WTC11 (cell line): ENCODE measurements around the gene EML6. TPM values are rescaled to one million over a fixed set of nuclear protein-coding genes. Genes with fewer than 3 reads are reported as not detected.

Source experiments
- ATAC-seq: fragments of 200-7000 bp; cut with Tn5 transposase; 2 replicates; pipeline ENCODE4 v1.10.0; 2021; ENCODE audit warnings: mild to moderate bottlenecking, moderate library complexity
- CTCF ChIA-PET: fragments of 300-600 bp; sonication (Branson Sonifier 250); formaldehyde crosslinking; loops from one replicate; lab custom pipeline; 2021; ENCODE audit warnings: antibody characterized with exemption; lab: Charles Lee
- POLR2A ChIA-PET: fragments of 350-600 bp; sonication (Branson Sonifier 250); formaldehyde crosslinking; loops from one replicate; lab custom pipeline; 2021; ENCODE audit warnings: antibody characterized with exemption; lab: Charles Lee
- DNase-seq: peaks from one replicate; pipeline ENCODE4 v3.0.0; 2021; ENCODE audit warnings: low spot score
- H3K27ac Mint-ChIP-seq: 2 replicates; pipeline ENCODE4 v1.8.0; 2021; ENCODE audit warnings: mixed read lengths
- H3K27me3 Mint-ChIP-seq: 2 replicates; pipeline ENCODE4 v1.8.0; 2021; ENCODE audit warnings: low read depth, mild to moderate bottlenecking, moderate library complexity, mixed read lengths
- H3K36me3 Mint-ChIP-seq: 2 replicates; pipeline ENCODE4 v1.8.0; 2021; ENCODE audit warnings: mixed read lengths
- H3K4me1 Mint-ChIP-seq: 2 replicates; pipeline ENCODE4 v1.8.0; 2022; ENCODE audit warnings: mixed read lengths
- H3K4me3 Mint-ChIP-seq: 2 replicates; pipeline ENCODE4 v1.8.0; 2021; ENCODE audit warnings: mild to moderate bottlenecking, moderate library complexity, mixed read lengths
- H3K9me3 Mint-ChIP-seq: 2 replicates; pipeline ENCODE4 v1.8.0; 2021; ENCODE audit warnings: mixed read lengths
- ATF1 ChIP-seq: sonication (generic); formaldehyde crosslinking; IDR thresholded peaks from 2 replicates; pipeline ENCODE4 v1.8.1; 2023; ENCODE audit warnings: mild to moderate bottlenecking, moderate library complexity, missing genetic modification reagents
- ETV6 ChIP-seq: sonication (generic); formaldehyde crosslinking; IDR thresholded peaks from 2 replicates; pipeline ENCODE4 v1.8.1; 2022; ENCODE audit warnings: mild to moderate bottlenecking, missing genetic modification reagents
- GRHL2 ChIP-seq: fragments of 250-450 bp; sonication (Bioruptor Pico); IDR thresholded peaks from 2 replicates; pipeline ENCODE4 v1.8.0; 2022; ENCODE audit warnings: mild to moderate bottlenecking, moderate library complexity; ENCODE audit not compliant: insufficient replicate concordance, severe bottlenecking
- IRF1 ChIP-seq: sonication (generic); formaldehyde crosslinking; IDR thresholded peaks from 2 replicates; pipeline ENCODE4 v1.8.0; 2023; ENCODE audit warnings: missing genetic modification reagents
- KAT7 ChIP-seq: sonication (generic); formaldehyde crosslinking; IDR thresholded peaks from 2 replicates; pipeline ENCODE4 v1.8.1; 2023; ENCODE audit warnings: missing genetic modification reagents, mild to moderate bottlenecking, borderline replicate concordance
- MXD4 ChIP-seq: fragments of 250-450 bp; sonication (Bioruptor Pico); IDR thresholded peaks from 2 replicates; pipeline ENCODE4 v1.8.0; 2021; ENCODE audit warnings: mild to moderate bottlenecking, moderate library complexity, borderline replicate concordance
- NFE2L1 ChIP-seq: sonication (generic); formaldehyde crosslinking; IDR thresholded peaks from 2 replicates; pipeline ENCODE4 v1.8.1; 2023; ENCODE audit warnings: missing genetic modification reagents
- NR1H2 ChIP-seq: sonication (generic); formaldehyde crosslinking; IDR thresholded peaks from 2 replicates; pipeline ENCODE4 v1.9.0; 2021; ENCODE audit warnings: mild to moderate bottlenecking, moderate library complexity, missing genetic modification reagents
- NR3C1 ChIP-seq: sonication (generic); formaldehyde crosslinking; conservative IDR thresholded peaks from 2 replicates; pipeline ENCODE4 v1.8.1; 2023; ENCODE audit warnings: low read depth, mild to moderate bottlenecking, missing genetic modification reagents
- PRRX2 ChIP-seq: fragments of 250-450 bp; sonication (Bioruptor Pico); IDR thresholded peaks from 2 replicates; pipeline ENCODE4 v1.8.0; 2021; ENCODE audit warnings: mild to moderate bottlenecking
- RORB ChIP-seq: fragments of 250-450 bp; sonication (Bioruptor Pico); IDR thresholded peaks from 2 replicates; pipeline ENCODE4 v1.9.0; 2021; ENCODE audit warnings: mild to moderate bottlenecking
- SMAD4 ChIP-seq: sonication (generic); formaldehyde crosslinking; IDR thresholded peaks from 2 replicates; pipeline ENCODE4 v1.8.0; 2022; ENCODE audit warnings: mild to moderate bottlenecking, missing genetic modification reagents
- TEAD1 ChIP-seq: sonication (generic); formaldehyde crosslinking; IDR thresholded peaks from 2 replicates; pipeline ENCODE4 v1.8.0; 2022; ENCODE audit warnings: mild to moderate bottlenecking, missing genetic modification reagents
- TP53 ChIP-seq: sonication (generic); formaldehyde crosslinking; IDR thresholded peaks from 2 replicates; pipeline ENCODE4 v1.8.1; 2023; ENCODE audit warnings: mild to moderate bottlenecking, missing genetic modification reagents
- ZNF138 ChIP-seq: sonication (generic); formaldehyde crosslinking; conservative IDR thresholded peaks from 2 replicates; pipeline ENCODE4 v1.8.1; 2022; ENCODE audit warnings: mild to moderate bottlenecking, moderate library complexity, missing genetic modification reagents
- ZNF396 ChIP-seq: fragments of 250-450 bp; sonication (Bioruptor Pico); IDR thresholded peaks from 2 replicates; pipeline ENCODE4 v1.8.0; 2021; ENCODE audit warnings: mild to moderate bottlenecking, moderate library complexity, borderline replicate concordance
- ZNF416 ChIP-seq: fragments of 250-450 bp; sonication (Bioruptor Pico); IDR thresholded peaks from 2 replicates; pipeline ENCODE4 v1.9.0; 2021; ENCODE audit warnings: mild to moderate bottlenecking, inconsistent platforms
- total RNA-seq: library from RNA; stranded (reverse); gene quantifications from 3 replicates; pipeline ENCODE4 v1.2.3, GENCODE V29; 2021
- TF ChIP-seq, protein P1 (sequence below): sonication (generic); formaldehyde crosslinking; IDR thresholded peaks from 2 replicates; pipeline ENCODE4 v1.8.1; 2023; ENCODE audit warnings: mild to moderate bottlenecking, missing genetic modification reagents, moderate library complexity
- TF ChIP-seq, protein P2 (sequence below): fragments of 250-450 bp; sonication (Bioruptor Pico); IDR thresholded peaks from 2 replicates; pipeline ENCODE4 v1.8.0; 2021; ENCODE audit warnings: mild to moderate bottlenecking
- TF ChIP-seq, protein P3 (sequence below): sonication (generic); formaldehyde crosslinking; IDR thresholded peaks from 2 replicates; pipeline ENCODE4 v1.8.1; 2022; ENCODE audit warnings: low read depth, missing genetic modification reagents, borderline replicate concordance
- TF ChIP-seq, protein P4 (sequence below): sonication (generic); formaldehyde crosslinking; IDR thresholded peaks from 2 replicates; pipeline ENCODE4 v1.8.0; 2022; ENCODE audit warnings: missing genetic modification reagents
- TF ChIP-seq, protein P5 (sequence below): fragments of 250-450 bp; sonication (Bioruptor Pico); IDR thresholded peaks from 2 replicates; pipeline ENCODE4 v2.1.2; 2022; ENCODE audit warnings: mild to moderate bottlenecking, moderate library complexity
- TF ChIP-seq, protein P6 (sequence below): sonication (generic); formaldehyde crosslinking; IDR thresholded peaks from 2 replicates; pipeline ENCODE4 v1.8.1; 2022; ENCODE audit warnings: mild to moderate bottlenecking, moderate library complexity, missing genetic modification reagents

EML6 gene
- total RNA-seq, 1 experiment from 2014 or later = 2.1 TPM

DNA sequence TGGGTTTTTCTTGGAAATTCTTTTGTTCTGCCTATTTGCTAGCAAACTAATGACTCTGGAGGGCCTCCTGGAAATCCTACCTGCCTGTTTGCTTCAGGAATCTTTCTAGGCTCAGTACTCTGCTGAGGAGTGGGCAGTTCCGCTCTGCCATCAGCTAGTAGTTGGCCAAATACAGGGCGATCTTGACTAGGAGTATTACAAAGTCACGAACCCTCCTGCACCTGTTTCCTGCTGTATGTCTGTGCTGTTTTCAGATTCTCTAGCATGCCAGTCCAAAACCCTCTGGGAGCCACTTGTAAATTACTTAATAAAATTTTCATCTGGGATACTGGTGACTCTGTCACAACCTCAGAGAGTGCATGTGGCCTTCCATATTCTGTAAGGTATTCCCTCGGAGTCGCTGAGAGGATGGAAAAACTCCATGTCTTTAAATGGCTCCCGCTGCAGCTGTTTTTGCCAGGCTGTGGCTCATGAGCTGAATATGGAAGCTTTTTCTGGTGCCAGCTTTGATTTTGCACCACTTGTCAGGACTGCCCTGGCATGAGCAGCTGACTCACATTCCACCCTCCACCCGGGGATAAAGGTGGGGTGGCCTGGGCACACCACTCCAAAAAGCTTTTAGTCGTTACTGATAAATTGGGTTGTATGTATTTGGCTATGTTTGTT, 203.8 kb downstream of the EML6 start:
- Mint-ChIP-seq H3K9me3 (0 out of 2 replicates have a peak, but pooled peaks cover 6% of the 10 kb centered on the region), H3K36me3 (no peaks in the 10 kb centered on the region), H3K27ac (no peak overlapping the region), H3K4me1 (peaks cover 5% of the 10 kb centered on the region), H3K27me3 (no peaks in the 10 kb centered on the region), H3K4me3 (no peak overlapping the region)
- ATAC-seq (no peak), DNase-seq (no peak)
- POLR2A ChIA-PET = no interaction called here
- CTCF ChIA-PET = interaction anchor here (0.5 kb wide), 1 partner anchor 820 kb away, joined by 3 read pairs; no protein-coding TSS in a partner anchor
- TF ChIP-seq NR1H2 (CRISPR knock-in tag) (no peak), ZNF138 (CRISPR knock-in tag) (no peak), TEAD1 (CRISPR knock-in tag) (no peak), IRF1 (CRISPR knock-in tag) (no peak), PRRX2 (CRISPR knock-in tag) (no peak), KAT7 (CRISPR knock-in tag) (no peak), ZNF396 (CRISPR knock-in tag) (no peak), ATF1 (CRISPR knock-in tag) (no peak), TP53 (CRISPR knock-in tag) (no peak), GRHL2 (CRISPR knock-in tag) (no peak)
- TF ChIP-seq, protein P1, sequence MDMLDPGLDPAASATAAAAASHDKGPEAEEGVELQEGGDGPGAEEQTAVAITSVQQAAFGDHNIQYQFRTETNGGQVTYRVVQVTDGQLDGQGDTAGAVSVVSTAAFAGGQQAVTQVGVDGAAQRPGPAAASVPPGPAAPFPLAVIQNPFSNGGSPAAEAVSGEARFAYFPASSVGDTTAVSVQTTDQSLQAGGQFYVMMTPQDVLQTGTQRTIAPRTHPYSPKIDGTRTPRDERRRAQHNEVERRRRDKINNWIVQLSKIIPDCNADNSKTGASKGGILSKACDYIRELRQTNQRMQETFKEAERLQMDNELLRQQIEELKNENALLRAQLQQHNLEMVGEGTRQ (CRISPR knock-in tag) = no peak
- TF ChIP-seq, protein P2, sequence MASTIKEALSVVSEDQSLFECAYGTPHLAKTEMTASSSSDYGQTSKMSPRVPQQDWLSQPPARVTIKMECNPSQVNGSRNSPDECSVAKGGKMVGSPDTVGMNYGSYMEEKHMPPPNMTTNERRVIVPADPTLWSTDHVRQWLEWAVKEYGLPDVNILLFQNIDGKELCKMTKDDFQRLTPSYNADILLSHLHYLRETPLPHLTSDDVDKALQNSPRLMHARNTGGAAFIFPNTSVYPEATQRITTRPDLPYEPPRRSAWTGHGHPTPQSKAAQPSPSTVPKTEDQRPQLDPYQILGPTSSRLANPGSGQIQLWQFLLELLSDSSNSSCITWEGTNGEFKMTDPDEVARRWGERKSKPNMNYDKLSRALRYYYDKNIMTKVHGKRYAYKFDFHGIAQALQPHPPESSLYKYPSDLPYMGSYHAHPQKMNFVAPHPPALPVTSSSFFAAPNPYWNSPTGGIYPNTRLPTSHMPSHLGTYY (CRISPR knock-in tag) = no peak

GRCh38 chr2:54927751-54928615, 204.5 kb downstream of the EML6 start:
- DNase-seq (no peak), ATAC-seq (no peak)
- no peaks in the 10 kb centered on the region for H3K36me3 Mint-ChIP-seq
- peaks cover 5% of the 10 kb centered on the region for H3K4me1 Mint-ChIP-seq
- no peaks in the 10 kb centered on the region for H3K27me3 Mint-ChIP-seq
- H3K9me3 Mint-ChIP-seq = 0 out of 2 replicates have a peak, but pooled peaks cover 6% of the 10 kb centered on the region
- H3K27ac Mint-ChIP-seq = no peak overlapping the region
- H3K4me3 Mint-ChIP-seq = no peak overlapping the region
- ChIA-PET POLR2A (no interaction called here), CTCF (no interaction called here)
- TF ChIP-seq ZNF416 (CRISPR knock-in tag) = no peak
- TF ChIP-seq NFE2L1 (CRISPR knock-in tag) = no peak
- TF ChIP-seq, protein P3, sequence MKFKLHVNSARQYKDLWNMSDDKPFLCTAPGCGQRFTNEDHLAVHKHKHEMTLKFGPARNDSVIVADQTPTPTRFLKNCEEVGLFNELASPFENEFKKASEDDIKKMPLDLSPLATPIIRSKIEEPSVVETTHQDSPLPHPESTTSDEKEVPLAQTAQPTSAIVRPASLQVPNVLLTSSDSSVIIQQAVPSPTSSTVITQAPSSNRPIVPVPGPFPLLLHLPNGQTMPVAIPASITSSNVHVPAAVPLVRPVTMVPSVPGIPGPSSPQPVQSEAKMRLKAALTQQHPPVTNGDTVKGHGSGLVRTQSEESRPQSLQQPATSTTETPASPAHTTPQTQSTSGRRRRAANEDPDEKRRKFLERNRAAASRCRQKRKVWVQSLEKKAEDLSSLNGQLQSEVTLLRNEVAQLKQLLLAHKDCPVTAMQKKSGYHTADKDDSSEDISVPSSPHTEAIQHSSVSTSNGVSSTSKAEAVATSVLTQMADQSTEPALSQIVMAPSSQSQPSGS = no peak
- TF ChIP-seq, protein P4, sequence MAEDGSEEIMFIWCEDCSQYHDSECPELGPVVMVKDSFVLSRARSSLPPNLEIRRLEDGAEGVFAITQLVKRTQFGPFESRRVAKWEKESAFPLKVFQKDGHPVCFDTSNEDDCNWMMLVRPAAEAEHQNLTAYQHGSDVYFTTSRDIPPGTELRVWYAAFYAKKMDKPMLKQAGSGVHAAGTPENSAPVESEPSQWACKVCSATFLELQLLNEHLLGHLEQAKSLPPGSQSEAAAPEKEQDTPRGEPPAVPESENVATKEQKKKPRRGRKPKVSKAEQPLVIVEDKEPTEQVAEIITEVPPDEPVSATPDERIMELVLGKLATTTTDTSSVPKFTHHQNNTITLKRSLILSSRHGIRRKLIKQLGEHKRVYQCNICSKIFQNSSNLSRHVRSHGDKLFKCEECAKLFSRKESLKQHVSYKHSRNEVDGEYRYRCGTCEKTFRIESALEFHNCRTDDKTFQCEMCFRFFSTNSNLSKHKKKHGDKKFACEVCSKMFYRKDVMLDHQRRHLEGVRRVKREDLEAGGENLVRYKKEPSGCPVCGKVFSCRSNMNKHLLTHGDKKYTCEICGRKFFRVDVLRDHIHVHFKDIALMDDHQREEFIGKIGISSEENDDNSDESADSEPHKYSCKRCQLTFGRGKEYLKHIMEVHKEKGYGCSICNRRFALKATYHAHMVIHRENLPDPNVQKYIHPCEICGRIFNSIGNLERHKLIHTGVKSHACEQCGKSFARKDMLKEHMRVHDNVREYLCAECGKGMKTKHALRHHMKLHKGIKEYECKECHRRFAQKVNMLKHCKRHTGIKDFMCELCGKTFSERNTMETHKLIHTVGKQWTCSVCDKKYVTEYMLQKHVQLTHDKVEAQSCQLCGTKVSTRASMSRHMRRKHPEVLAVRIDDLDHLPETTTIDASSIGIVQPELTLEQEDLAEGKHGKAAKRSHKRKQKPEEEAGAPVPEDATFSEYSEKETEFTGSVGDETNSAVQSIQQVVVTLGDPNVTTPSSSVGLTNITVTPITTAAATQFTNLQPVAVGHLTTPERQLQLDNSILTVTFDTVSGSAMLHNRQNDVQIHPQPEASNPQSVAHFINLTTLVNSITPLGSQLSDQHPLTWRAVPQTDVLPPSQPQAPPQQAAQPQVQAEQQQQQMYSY (CRISPR knock-in tag) = no peak
- TF ChIP-seq SMAD4 (CRISPR knock-in tag) = no peak
- no peak for TF ChIP-seq NR3C1 (CRISPR knock-in tag)
- TF ChIP-seq, protein P5, sequence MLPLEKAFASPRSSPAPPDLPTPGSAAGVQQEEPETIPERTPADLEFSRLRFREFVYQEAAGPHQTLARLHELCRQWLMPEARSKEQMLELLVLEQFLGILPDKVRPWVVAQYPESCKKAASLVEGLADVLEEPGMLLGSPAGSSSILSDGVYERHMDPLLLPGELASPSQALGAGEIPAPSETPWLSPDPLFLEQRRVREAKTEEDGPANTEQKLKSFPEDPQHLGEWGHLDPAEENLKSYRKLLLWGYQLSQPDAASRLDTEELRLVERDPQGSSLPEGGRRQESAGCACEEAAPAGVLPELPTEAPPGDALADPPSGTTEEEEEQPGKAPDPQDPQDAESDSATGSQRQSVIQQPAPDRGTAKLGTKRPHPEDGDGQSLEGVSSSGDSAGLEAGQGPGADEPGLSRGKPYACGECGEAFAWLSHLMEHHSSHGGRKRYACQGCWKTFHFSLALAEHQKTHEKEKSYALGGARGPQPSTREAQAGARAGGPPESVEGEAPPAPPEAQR (CRISPR knock-in tag) = no peak
- TF ChIP-seq NR1H2 (CRISPR knock-in tag) = no peak
- no peak for TF ChIP-seq RORB (CRISPR knock-in tag)
- no peak for TF ChIP-seq ETV6 (CRISPR knock-in tag)
- no peak for TF ChIP-seq MXD4
- TF ChIP-seq, protein P6, sequence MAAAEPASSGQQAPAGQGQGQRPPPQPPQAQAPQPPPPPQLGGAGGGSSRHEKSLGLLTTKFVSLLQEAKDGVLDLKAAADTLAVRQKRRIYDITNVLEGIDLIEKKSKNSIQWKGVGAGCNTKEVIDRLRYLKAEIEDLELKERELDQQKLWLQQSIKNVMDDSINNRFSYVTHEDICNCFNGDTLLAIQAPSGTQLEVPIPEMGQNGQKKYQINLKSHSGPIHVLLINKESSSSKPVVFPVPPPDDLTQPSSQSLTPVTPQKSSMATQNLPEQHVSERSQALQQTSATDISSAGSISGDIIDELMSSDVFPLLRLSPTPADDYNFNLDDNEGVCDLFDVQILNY (CRISPR knock-in tag) = no peak
